HG03039 (cell line): ENCODE measurements around the gene MAD1L1.
A peak's percentile ranks its signal among the peaks of the same experiment; 100 is the strongest.

Experiments
- ATAC-seq: cut with Tn5 transposase; IDR thresholded peaks from one replicate; pipeline ENCODE4 v1.9.1; 2021; ENCODE audit warnings: mild to moderate bottlenecking, moderate library complexity; ENCODE audit not compliant: unreplicated experiment

The MAD1L1 gene

GRCh38 chr7:2219606-2220005 lies 13.1 kb downstream of the MAD1L1 start:
- ATAC-seq, result no peak

DNA sequence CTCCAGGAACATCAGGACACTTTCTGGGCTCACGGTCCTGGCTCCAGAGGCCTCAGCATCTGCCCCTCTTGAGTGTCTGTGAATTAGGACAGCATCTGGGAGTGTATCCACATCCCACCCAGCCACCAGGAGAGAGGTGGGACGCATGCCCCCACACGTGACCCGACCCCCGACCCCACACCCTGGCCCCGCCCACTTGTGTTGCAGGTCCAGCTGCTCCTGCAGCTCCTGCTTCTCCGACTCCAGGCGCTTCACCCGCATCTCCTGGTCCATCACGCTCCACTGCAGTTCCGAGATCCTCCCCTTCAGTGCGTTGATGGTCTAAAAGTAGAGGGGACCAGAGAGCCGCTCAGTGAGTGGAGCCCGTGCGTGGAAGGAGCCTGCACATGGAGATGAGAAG lies 13.6 kb downstream of the MAD1L1 start:
- ATAC-seq, result no peak

DNA sequence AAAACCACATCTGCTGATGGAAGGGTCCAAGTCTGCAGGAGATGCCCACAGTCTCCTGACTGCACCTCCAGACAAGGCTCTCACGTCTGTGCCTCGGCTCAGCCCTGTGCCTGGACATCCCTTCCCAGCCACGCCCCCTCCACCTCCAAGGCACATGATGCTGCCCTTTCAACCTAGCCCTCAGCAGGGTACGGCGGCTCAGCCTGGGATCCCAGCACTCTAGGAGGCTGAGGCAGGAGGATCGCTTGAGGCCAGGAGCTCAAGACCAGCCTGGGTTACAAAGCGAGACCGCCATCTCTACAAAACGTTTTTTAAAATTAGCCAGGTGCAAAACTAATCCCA lies 14.3 kb downstream of the MAD1L1 start:
- no peak for ATAC-seq

GRCh38 chr7:2217716-2218443 lies 14.9 kb downstream of the MAD1L1 start:
- ATAC-seq, result no peak

DNA sequence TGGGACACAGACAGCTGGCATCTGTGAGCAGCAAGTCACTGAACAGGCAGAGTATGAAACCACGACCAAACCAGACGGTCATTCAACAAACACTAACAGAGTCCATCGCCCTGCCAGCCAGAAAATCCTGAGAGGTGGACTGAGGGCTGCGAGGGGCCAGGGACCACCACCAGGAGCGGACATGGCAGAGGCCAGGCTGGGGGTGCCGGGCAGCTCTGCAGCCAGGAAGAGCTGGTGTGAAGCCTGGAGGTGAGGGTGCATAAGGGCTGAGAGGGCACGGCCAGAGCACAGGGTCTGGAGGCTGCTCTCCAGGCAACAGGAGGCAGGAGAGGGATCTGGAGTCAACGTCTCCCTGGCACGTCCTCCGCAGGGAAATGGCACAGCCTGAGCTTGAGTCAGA lies 15.5 kb downstream of the MAD1L1 start:
- ATAC-seq, result no peak

DNA sequence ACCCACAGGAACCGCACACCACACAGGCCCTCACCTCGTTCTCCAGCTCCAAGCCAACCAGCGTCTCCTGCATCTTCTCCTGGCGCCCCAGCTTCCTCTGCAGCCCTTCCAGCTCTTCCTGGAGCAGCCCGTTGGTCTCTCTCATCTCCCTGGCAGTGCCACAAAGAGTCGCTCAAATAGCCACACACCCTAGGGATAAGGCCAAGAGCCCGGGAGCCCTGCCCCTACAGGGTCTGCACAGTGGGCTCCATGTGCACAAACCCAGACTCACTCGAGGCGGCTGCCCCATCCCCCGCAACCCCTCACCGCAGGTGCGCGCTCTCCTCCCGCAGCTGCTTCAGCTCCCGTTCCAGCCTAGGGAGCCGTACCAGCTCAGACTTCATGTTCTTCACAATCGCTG lies 16.9 kb downstream of the MAD1L1 start:
- ATAC-seq, result no peak

- no peak for ATAC-seq
These were observed 18.1 kb downstream of the MAD1L1 start for GRCh38 chr7:2214636-2215035.

- no peak for ATAC-seq
These were observed 19.1 kb downstream of the MAD1L1 start for GRCh38 chr7:2213551-2214215.

DNA sequence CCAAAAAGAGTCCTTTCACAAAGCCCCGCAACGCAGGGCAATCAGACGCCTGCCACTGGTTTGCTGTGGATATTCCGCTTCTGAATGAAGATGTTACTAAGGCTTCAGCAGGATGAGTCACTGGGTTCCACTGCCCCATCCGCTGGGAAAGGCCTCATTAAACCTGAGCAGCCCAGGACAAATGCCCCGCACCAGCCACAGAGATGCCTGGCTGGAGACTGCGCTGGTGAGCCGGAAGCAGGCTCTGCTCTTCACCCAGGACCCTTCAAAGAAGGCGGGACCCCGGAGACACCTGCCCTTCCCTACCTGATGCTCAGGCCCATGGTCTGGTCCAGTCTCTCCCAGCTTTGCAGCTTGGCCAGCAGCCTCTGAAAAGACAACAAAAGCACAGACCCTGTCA lies 19.8 kb downstream of the MAD1L1 start:
- no peak for ATAC-seq

- ATAC-seq, result no peak
These were observed 20.8 kb downstream of the MAD1L1 start for GRCh38 chr7:2211926-2212325.

- ATAC-seq, result no peak
These were observed 21.4 kb downstream of the MAD1L1 start for GRCh38 chr7:2211259-2211880.

DNA sequence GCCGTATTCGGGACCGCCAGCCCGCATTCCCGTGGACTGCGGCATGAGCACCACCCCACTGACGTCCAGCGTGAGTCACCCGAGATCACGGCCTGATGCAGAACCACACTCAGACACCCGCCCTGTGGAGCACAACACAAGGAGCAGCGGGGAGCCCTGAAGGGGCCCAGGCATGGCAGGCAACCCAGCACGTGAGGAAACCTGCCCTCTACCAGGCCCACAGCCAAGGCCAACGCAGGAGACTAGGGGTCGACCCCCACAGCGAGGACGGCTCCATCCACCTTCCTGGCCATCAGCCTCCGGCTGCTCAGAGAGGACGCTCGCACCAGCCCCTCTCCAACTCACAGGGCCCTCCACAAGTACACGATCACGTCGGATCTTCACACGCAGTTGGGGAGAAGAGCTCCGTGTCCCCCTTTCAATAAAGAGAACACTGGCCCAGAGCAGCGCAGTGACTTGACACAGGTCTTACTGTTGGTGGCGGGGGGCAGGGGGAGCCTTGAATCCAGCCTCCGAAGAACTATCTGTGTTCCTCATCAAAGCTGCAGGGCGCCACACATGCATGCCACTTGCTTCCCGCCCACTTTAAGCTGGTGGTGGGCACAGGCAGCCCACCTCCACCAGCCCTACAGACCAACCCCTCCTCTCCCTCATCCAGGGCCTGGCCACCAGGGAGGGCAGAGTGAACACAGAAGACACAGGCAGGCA lies 22.0 kb downstream of the MAD1L1 start:
- no peak for ATAC-seq

DNA sequence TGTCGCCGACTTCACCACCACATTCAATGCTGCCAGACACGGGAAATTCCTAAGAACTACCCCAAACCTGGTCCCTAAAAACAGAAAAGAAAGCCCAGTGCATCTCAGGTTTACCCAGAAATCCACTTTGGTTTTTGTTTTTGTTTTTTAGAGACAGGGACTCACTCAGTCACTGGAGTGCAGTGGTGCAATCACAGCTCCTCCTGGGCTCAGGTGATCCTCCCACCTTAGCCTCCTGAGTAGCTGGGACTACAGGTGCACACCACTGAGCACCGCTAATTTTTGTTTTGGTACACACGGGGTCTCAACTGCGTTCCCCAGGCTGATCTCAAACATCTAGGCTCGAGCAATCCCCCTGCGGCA lies 22.8 kb downstream of the MAD1L1 start:
- ATAC-seq, result no peak

- peak; percentile 54 for ATAC-seq
These were observed 23.4 kb downstream of the MAD1L1 start for GRCh38 chr7:2209146-2209960.

DNA sequence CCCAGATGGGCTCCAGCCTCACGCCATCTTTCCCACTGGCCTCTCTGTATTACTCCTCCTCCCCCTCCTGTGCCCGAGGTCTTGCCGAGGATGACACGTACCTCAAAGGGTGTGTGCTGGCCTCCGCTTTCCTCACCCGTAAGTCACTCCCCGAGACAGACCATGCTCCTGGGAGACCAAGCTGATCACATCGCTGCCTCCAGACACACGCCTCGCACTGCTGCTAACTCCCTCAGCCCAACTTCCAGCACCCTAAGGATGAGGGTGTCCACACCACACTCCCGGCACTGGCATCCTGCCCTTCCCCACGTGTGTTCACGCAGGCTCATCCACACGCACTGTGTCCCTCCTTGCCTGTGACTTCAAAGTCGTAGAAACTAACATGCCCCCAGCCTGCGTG lies 24.0 kb downstream of the MAD1L1 start:
- no peak for ATAC-seq

DNA sequence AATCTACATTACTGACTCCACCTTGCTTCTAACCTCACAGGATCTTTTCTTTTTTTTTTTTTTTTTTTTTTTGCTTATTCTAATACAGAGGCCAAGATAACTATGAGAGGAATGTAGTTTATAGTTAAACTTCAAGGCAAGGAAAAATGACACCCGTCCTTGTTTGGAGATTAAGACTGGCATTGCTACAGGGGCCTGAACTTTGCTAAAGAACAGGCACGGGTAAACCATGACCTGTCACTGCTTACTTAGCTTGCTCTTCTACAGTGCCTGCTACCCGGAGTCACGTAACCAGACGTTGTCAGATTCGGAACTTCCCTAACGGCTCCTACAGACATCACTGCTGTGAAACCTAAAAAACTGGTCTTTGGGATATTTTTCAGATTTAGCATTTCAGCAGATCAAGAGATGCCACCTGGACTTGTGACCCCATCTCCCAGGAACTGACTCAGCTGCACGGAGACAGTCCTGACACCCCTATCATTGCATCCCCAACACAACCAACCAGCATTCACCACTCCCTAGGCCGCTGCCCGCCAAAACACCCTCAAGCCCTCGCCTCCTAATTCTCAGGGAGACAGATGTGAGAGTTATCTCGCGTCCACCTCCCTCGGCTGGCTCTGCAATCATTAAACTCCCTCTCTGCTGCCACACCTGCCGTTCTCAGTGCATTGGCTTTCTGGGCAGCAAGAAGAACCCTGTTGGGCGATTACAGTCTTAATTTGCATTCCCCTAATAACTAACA lies 27.5 kb downstream of the MAD1L1 start:
- ATAC-seq, result no peak

DNA sequence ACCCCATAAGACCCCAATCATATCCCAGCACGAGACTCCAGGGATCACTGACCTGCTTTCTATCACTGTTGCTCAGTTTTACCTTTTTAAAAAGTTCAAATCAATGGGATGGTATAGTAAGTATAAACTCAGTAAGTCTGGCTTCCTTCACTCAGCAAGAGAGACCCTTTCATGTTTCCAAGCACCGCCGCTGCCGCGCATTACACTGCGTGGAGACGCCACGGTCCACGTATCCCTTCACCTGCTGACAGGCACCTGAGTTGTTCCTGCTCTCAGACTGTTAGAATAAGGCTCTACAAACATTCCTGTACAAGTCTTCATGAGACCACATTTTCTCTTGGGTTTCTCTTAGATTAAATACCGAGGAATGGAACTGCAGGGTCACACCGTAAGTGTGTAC lies 28.3 kb downstream of the MAD1L1 start:
- no peak for ATAC-seq

DNA sequence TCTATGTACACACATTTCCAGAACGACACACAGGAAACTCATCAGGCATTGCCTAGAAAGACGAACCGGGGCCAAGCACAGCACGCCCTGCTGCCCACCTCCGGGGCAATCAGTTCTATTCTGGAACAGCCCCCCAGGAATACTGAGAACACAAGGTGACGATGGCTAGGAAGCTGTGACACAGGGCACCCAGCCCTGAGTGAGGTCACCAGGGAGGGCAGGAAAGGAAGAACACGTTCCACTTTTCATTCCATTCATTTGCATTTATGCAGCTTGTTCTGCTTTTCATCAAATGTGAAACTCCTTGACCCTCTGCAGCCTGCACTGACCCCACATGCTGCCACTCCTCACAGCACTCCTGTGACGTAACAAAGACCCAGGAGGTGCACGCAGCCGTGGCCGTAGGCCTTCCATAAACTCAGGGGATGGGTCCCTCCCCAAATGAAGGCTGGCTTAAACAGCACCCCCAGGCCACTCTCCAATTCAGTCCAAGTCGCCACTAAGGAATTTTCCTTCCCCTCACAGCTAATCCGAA lies 28.9 kb downstream of the MAD1L1 start:
- ATAC-seq, result no peak

- ATAC-seq, result no peak
These were observed 29.6 kb downstream of the MAD1L1 start for GRCh38 chr7:2202901-2203765.
